H1 (cell line): ENCODE measurements around the gene COMMD7. TPM values are rescaled to one million over a fixed set of nuclear protein-coding genes. Genes with fewer than 3 reads are reported as not detected.

ENCODE experiments used
- polyA plus RNA-seq, 7 experiments: library from polyadenylated mRNA; depleted of rRNA in 3 of 7; stranded (reverse) in 5 of 7; unstranded in 2 of 7; fragments of >200 nt in 5 of 7; fragments of 200-250 nt in 2 of 7; gene quantifications; 1 replicate in 5 of 7; 2 replicates in 1 of 7; 4 replicates in 1 of 7; pipeline versions ENCODE4 v1.2.1 to v1.2.3, GENCODE V29; 2011 to 2013; ENCODE audit warnings: missing spikeins in 2 of 7, mixed read lengths in 2 of 7
- total RNA-seq: library from RNA; stranded (reverse); fragmentation: NEBNext Ultra II Directional; extraction: Animal tissue kit (Norgen Biotek cat#: 25700); gene quantifications from 2 replicates; pipeline ENCODE4 v1.2.1, GENCODE V29; 2021

COMMD7 gene
- total and polyA plus RNA-seq, 2 of the 8 experiments (the other 6 are each of a cell fraction or from before 2014, with no cell fraction given), result 39.4 to 48.9 TPM

Other genes with a start within 250 kb of the COMMD7 start
- gene NOL4L, start 158.1 kb downstream of the COMMD7 start, total RNA-seq, result 23.5 and 23.7 TPM in 2 replicates
- 15.3 and 24.9 TPM in 2 replicates for gene NOL4L, start 158.1 kb downstream of the COMMD7 start, polyA plus RNA-seq (2011; rRNA removed)
- not detected in 2 replicates for gene C20orf203, start 69.5 kb downstream of the COMMD7 start, total RNA-seq
- 0.03 and 0.08 TPM in 2 replicates for gene C20orf203, start 69.5 kb downstream of the COMMD7 start, polyA plus RNA-seq (2011; rRNA removed)
- gene DNMT3B, start 18.9 kb upstream of the COMMD7 start, total RNA-seq, result 1,016 and 1,038 TPM in 2 replicates
- 433 and 469 TPM in 2 replicates for gene DNMT3B, start 18.9 kb upstream of the COMMD7 start, polyA plus RNA-seq (2011; rRNA removed)
- 170 and 173 TPM in 2 replicates for gene MAPRE1, start 76.5 kb upstream of the COMMD7 start, total RNA-seq
- gene MAPRE1, start 76.5 kb upstream of the COMMD7 start, polyA plus RNA-seq (2011; rRNA removed), result 51.9 and 74.5 TPM in 2 replicates
- gene EFCAB8, start 115.5 kb upstream of the COMMD7 start, total RNA-seq, result 0.20 TPM in 1 of 2 replicates, not detected in the other
- gene EFCAB8, start 115.5 kb upstream of the COMMD7 start, polyA plus RNA-seq (2011; rRNA removed), result 0.02 and 0.06 TPM in 2 replicates